K562 (cell line): ENCODE data around the gene FOXJ3. TPM values are rescaled to one million over a fixed set of nuclear protein-coding genes. Genes with fewer than 3 reads are reported as not detected.

ENCODE experiments used
- ATAC-seq: fragments of 200-7000 bp; cut with Tn5 transposase; 3 replicates; pipeline ENCODE4 v1.9.1; 2020; ENCODE audit warnings: moderate library complexity
- BruUV-seq: library from RNA; stranded (reverse); fragments of 400-500 nt; replicated peaks from 2 replicates; lab custom pipeline; 2021; lab: Mats Ljungman, UMichigan
- CTCF ChIA-PET: fragments of 300-600 bp; formaldehyde crosslinking; extraction: SDS; loops from one replicate; lab custom pipeline; 2021; ENCODE audit warnings: low intra/inter-chr PET ratio; lab: Yijun Ruan, JAX
- POLR2A ChIA-PET: fragments of 300-600, 350-650 bp; sonication (Branson Sonifier 250); formaldehyde crosslinking; extraction: SDS; loops from one replicate; lab custom pipeline; 2021; ENCODE audit warnings: antibody characterized with exemption, inconsistent platforms; lab: Yijun Ruan, JAX
- DNase-seq, 4 experiments: peaks; one replicate each; pipeline versions ENCODE4 v3.0.0 to v3.0.0-alpha.2; 2011 to 2018; ENCODE audit warnings: low spot score in 3 of 4, mixed read lengths in 3 of 4; ENCODE audit errors: extremely low read depth in 1 of 4
- FAIRE-seq: peaks from 2 replicates; lab custom pipeline; 2011; peaks lifted over from hg19 to GRCh38; lab: Jason Lieb, UNC
- H2AFZ ChIP-seq: 2 replicates; pipeline ENCODE4 v1.6.0; 2011; ENCODE audit warnings: low read depth, low read length, control low read depth, inconsistent platforms
- H3K27ac ChIP-seq: fragments of 200-600 bp; 3 replicates; pipeline ENCODE4 v1.8.0; 2011; ENCODE audit warnings: low read depth, mild to moderate bottlenecking, control low read depth, inconsistent platforms, low read length, moderate library complexity, mixed read lengths; ENCODE audit errors: extremely low read depth
- H3K27me3 ChIP-seq, 2 experiments: fragments of 300-600 bp in 1 of 2; 2 replicates in 1 of 2; 3 replicates in 1 of 2; pipeline versions ENCODE4 v1.6.0 to v1.8.0; 2011; ENCODE audit warnings: inconsistent platforms in 2 of 2, low read length in 2 of 2, mild to moderate bottlenecking in 1 of 2, mixed read lengths in 1 of 2, moderate library complexity in 1 of 2; ENCODE audit not compliant: control insufficient read depth in 2 of 2, insufficient read depth in 2 of 2
- H3K36me3 ChIP-seq: fragments of 300-600 bp; 3 replicates; pipeline ENCODE4 v1.8.0; 2011; ENCODE audit warnings: mild to moderate bottlenecking, low read length, inconsistent platforms; ENCODE audit not compliant: control insufficient read depth, insufficient read depth
- H3K4me1 ChIP-seq, 2 experiments: fragments of 200-600 bp in 1 of 2; replicated peaks in 1 of 2; 2 replicates in 1 of 2; 3 replicates in 1 of 2; pipeline versions ENCODE4 v1.5.1 to v1.8.0; 2011; ENCODE audit warnings: inconsistent platforms in 2 of 2, low read length in 2 of 2, mild to moderate bottlenecking in 1 of 2, mixed read lengths in 1 of 2, moderate library complexity in 1 of 2; ENCODE audit not compliant: control insufficient read depth in 2 of 2, insufficient read depth in 2 of 2
- H3K4me2 ChIP-seq: 2 replicates; pipeline ENCODE4 v1.6.1; 2011; ENCODE audit warnings: low read length, control low read depth, inconsistent platforms, mixed read lengths; ENCODE audit not compliant: insufficient read depth
- H3K4me3 ChIP-seq: fragments of 200-600 bp; sonication (generic), shearing (Covaris generic); 2 replicates; pipeline ENCODE4 v1.5.1; 2016; ENCODE audit warnings: control low read depth, inconsistent platforms
- H3K79me2 ChIP-seq: fragments of 200-600 bp; 3 replicates; pipeline ENCODE4 v1.8.0; 2011; ENCODE audit warnings: low read length, inconsistent platforms; ENCODE audit not compliant: control insufficient read depth, insufficient read depth
- H3K9ac ChIP-seq, 2 experiments: 2 replicates each; pipeline versions ENCODE4 v1.6.0 to v1.6.1; 2011; ENCODE audit warnings: low read depth in 2 of 2, low read length in 2 of 2, control low read depth in 1 of 2, inconsistent platforms in 1 of 2, mild to moderate bottlenecking in 1 of 2, mixed read lengths in 1 of 2; ENCODE audit not compliant: insufficient read depth in 1 of 2
- H3K9me1 ChIP-seq: one replicate; pipeline ENCODE4 v1.6.0; 2011; ENCODE audit warnings: inconsistent platforms, mild to moderate bottlenecking, low read length, moderate library complexity; ENCODE audit not compliant: control insufficient read depth, insufficient read depth
- H3K9me3 ChIP-seq: replicated peaks from 2 replicates; pipeline ENCODE4 v1.5.1; 2011; ENCODE audit warnings: low read depth, low read length, inconsistent platforms; ENCODE audit not compliant: control insufficient read depth, insufficient read depth
- H4K20me1 ChIP-seq: replicated peaks from 2 replicates; pipeline ENCODE4 v1.6.1; 2011; ENCODE audit warnings: low read length, inconsistent platforms, mixed read lengths; ENCODE audit not compliant: control insufficient read depth, insufficient read depth
- BCOR ChIP-seq: fragments of 450-650 bp; IDR thresholded peaks from 2 replicates; pipeline ENCODE4 v1.6.1; 2016
- BHLHE40 ChIP-seq: IDR thresholded peaks from 2 replicates; pipeline ENCODE4 v1.6.1; 2011; ENCODE audit warnings: low read length, improper control_type of control experiment
- EZH2 ChIP-seq: IDR thresholded peaks from 2 replicates; pipeline ENCODE4 v1.6.1; 2012; ENCODE audit warnings: low read depth, mild to moderate bottlenecking, inconsistent platforms, low read length, borderline replicate concordance
- KLF13 ChIP-seq: fragments of 450-650 bp; IDR thresholded peaks from 2 replicates; pipeline ENCODE4 v1.6.1; 2016; ENCODE audit warnings: missing genetic modification characterization, low read depth, mild to moderate bottlenecking, missing compliant biosample characterization, moderate library complexity, borderline replicate concordance
- NFIC ChIP-seq: fragments of 450-650 bp; IDR thresholded peaks from 2 replicates; pipeline ENCODE4 v1.6.1; 2017; ENCODE audit warnings: mild to moderate bottlenecking, inconsistent platforms
- STAG1 ChIP-seq: sonication (generic); formaldehyde crosslinking; IDR thresholded peaks from 2 replicates; pipeline ENCODE4 v1.5.0; 2020; ENCODE audit warnings: missing genetic modification reagents, borderline replicate concordance
- ZC3H11A ChIP-seq: IDR thresholded peaks from 2 replicates; pipeline ENCODE4 v1.6.1; 2012; ENCODE audit warnings: low read depth, low read length, improper control_type of control experiment
- ZFP1 ChIP-seq: fragments of 450-650 bp; formaldehyde crosslinking; IDR thresholded peaks from 2 replicates; pipeline ENCODE4 v1.4.0; 2020; ENCODE audit warnings: mild to moderate bottlenecking, mixed read lengths
- ZNF133 ChIP-seq: fragments of 250-450 bp; sonication (Bioruptor Pico); IDR thresholded peaks from 2 replicates; pipeline ENCODE4 v1.4.0; 2020; ENCODE audit warnings: mild to moderate bottlenecking
- ZNF586 ChIP-seq: fragments of 450-650 bp; formaldehyde crosslinking; conservative IDR thresholded peaks from 2 replicates; pipeline ENCODE4 v1.4.0; 2020; ENCODE audit warnings: mild to moderate bottlenecking, moderate library complexity
- ZNF764 ChIP-seq: fragments of 250-450 bp; sonication (Bioruptor Pico); IDR thresholded peaks from 2 replicates; pipeline ENCODE4 v1.4.0; 2020; ENCODE audit warnings: low read depth, mild to moderate bottlenecking, moderate library complexity
- ZSCAN32 ChIP-seq: fragments of 450-650 bp; formaldehyde crosslinking; IDR thresholded peaks from 2 replicates; pipeline ENCODE4 v1.4.0; 2020; ENCODE audit warnings: mild to moderate bottlenecking, moderate library complexity
- WGBS: fragments of 100-300 bp; shearing (Covaris generic); methylation state at CpG from one replicate; pipeline ENCODE4 v1.1.6; 2016; ENCODE audit warnings: low coverage, mixed read lengths; ENCODE audit not compliant: insufficient coverage; ENCODE audit errors: missing lambda C conversion rate; 5-methylcytosine and 5-hydroxymethylcytosine counted together
- in situ Hi-C: fragments of 300-500 bp; cut with MboI; formaldehyde crosslinking; loops from 4 replicates; pipeline ENCODE4 v1.15.0; 2018; ENCODE audit warnings: inconsistent platforms, mixed read lengths
- intact Hi-C: fragments of 100-400 bp; cut with micrococcal nuclease; formaldehyde crosslinking; loops from 2 replicates; pipeline ENCODE4 v1.14.2; 2022
- polyA plus RNA-seq, 8 experiments: library from polyadenylated mRNA; depleted of rRNA in 4 of 8; stranded (reverse) in 5 of 8; unstranded in 3 of 8; fragments of >200 nt; fragmentation: Nextera tagmentation in 2 of 8; fragmentation: Illumina TruSeq in 1 of 8; extraction: Ambion mirVana in 2 of 8; extraction: Trizol in 1 of 8; gene quantifications; 2 replicates each; pipeline versions ENCODE4 v1.2.1 to v1.2.3, GENCODE V29; 2011 to 2014; ENCODE audit warnings: inconsistent platforms in 1 of 8, missing spikeins in 1 of 8
- total RNA-seq, 7 experiments: library from RNA; depleted of rRNA in 6 of 7; stranded (reverse); fragments of >200 nt in 6 of 7; fragmentation: Illumina TruSeq in 2 of 7; extraction: Trizol in 2 of 7; gene quantifications; 2 replicates each; pipeline versions ENCODE4 v1.2.1 to v1.2.3, GENCODE V29; 2011 to 2021; ENCODE audit warnings: low replicate concordance in 1 of 7
- TF ChIP-seq, protein P1 (sequence below): fragments of 200-600 bp; sonication (generic); IDR thresholded peaks from one replicate; pipeline ENCODE4 v1.6.1; 2012; ENCODE audit warnings: mild to moderate bottlenecking, low read depth, low read length, inconsistent platforms

FOXJ3 gene
- total and polyA plus RNA-seq, 9 of the 15 experiments (the other 6 are each of a cell fraction or from before 2014, with no cell fraction given) = 8.7 to 35.3 (median 23.4) TPM

DNA sequence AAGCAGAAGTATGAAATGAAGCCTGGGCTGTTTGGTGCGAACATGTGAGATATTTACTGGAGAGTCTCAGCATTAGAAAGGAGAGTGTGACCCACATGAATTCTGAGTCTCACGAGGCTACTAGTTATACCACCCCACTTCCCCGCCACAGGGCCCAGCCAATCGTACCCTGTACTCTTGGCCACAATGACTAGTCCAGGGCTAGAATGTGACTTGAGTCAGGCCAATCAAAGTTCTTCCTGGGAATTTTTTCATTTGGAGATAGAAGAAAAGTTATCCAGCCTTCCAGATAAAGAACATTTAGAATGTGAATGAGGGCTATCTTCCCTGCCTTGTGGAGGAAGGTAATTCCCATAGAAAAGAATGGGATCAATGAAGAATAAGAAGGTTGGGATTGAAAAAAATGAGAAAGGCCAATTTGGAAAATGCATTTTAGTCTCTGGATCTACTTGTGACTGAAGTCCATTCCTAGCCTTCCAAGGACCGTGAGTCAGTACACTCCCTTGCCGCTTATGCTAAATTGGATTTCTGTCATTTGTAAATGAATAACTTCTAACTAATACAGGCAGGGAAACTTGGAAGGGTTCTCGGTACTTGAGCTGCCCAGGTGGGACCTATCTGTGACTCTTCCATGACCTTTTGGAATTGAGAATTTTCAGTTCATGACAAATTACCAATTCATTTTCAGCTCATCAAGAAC, 33.2 kb upstream of the FOXJ3 start:
- H4K20me1 ChIP-seq = no peaks in the 10 kb centered on the region
- no peaks in the 10 kb centered on the region for H3K9me3 ChIP-seq
- H3K27ac ChIP-seq = no peak overlapping the region
- H3K79me2 ChIP-seq = no peaks in the 10 kb centered on the region
- WGBS = 0% methylated on average over 7 of the region's 7 CpGs
- CTCF ChIA-PET = no interaction called here
- H3K9me1 ChIP-seq = no peaks in the 10 kb centered on the region
- TF ChIP-seq ZFP1 (no peak), ZC3H11A (no peak), ZNF133 (no peak), ZNF764 (CRISPR knock-in tag) (no peak), ZNF586 (CRISPR knock-in tag) (no peak), STAG1 (CRISPR knock-in tag) (no peak), BHLHE40 (no peak), EZH2 (no peak), KLF13 (tag) (no peak), BCOR (no peak), ZSCAN32 (CRISPR knock-in tag) (no peak), NFIC (no peak)
- TF ChIP-seq, protein P1, sequence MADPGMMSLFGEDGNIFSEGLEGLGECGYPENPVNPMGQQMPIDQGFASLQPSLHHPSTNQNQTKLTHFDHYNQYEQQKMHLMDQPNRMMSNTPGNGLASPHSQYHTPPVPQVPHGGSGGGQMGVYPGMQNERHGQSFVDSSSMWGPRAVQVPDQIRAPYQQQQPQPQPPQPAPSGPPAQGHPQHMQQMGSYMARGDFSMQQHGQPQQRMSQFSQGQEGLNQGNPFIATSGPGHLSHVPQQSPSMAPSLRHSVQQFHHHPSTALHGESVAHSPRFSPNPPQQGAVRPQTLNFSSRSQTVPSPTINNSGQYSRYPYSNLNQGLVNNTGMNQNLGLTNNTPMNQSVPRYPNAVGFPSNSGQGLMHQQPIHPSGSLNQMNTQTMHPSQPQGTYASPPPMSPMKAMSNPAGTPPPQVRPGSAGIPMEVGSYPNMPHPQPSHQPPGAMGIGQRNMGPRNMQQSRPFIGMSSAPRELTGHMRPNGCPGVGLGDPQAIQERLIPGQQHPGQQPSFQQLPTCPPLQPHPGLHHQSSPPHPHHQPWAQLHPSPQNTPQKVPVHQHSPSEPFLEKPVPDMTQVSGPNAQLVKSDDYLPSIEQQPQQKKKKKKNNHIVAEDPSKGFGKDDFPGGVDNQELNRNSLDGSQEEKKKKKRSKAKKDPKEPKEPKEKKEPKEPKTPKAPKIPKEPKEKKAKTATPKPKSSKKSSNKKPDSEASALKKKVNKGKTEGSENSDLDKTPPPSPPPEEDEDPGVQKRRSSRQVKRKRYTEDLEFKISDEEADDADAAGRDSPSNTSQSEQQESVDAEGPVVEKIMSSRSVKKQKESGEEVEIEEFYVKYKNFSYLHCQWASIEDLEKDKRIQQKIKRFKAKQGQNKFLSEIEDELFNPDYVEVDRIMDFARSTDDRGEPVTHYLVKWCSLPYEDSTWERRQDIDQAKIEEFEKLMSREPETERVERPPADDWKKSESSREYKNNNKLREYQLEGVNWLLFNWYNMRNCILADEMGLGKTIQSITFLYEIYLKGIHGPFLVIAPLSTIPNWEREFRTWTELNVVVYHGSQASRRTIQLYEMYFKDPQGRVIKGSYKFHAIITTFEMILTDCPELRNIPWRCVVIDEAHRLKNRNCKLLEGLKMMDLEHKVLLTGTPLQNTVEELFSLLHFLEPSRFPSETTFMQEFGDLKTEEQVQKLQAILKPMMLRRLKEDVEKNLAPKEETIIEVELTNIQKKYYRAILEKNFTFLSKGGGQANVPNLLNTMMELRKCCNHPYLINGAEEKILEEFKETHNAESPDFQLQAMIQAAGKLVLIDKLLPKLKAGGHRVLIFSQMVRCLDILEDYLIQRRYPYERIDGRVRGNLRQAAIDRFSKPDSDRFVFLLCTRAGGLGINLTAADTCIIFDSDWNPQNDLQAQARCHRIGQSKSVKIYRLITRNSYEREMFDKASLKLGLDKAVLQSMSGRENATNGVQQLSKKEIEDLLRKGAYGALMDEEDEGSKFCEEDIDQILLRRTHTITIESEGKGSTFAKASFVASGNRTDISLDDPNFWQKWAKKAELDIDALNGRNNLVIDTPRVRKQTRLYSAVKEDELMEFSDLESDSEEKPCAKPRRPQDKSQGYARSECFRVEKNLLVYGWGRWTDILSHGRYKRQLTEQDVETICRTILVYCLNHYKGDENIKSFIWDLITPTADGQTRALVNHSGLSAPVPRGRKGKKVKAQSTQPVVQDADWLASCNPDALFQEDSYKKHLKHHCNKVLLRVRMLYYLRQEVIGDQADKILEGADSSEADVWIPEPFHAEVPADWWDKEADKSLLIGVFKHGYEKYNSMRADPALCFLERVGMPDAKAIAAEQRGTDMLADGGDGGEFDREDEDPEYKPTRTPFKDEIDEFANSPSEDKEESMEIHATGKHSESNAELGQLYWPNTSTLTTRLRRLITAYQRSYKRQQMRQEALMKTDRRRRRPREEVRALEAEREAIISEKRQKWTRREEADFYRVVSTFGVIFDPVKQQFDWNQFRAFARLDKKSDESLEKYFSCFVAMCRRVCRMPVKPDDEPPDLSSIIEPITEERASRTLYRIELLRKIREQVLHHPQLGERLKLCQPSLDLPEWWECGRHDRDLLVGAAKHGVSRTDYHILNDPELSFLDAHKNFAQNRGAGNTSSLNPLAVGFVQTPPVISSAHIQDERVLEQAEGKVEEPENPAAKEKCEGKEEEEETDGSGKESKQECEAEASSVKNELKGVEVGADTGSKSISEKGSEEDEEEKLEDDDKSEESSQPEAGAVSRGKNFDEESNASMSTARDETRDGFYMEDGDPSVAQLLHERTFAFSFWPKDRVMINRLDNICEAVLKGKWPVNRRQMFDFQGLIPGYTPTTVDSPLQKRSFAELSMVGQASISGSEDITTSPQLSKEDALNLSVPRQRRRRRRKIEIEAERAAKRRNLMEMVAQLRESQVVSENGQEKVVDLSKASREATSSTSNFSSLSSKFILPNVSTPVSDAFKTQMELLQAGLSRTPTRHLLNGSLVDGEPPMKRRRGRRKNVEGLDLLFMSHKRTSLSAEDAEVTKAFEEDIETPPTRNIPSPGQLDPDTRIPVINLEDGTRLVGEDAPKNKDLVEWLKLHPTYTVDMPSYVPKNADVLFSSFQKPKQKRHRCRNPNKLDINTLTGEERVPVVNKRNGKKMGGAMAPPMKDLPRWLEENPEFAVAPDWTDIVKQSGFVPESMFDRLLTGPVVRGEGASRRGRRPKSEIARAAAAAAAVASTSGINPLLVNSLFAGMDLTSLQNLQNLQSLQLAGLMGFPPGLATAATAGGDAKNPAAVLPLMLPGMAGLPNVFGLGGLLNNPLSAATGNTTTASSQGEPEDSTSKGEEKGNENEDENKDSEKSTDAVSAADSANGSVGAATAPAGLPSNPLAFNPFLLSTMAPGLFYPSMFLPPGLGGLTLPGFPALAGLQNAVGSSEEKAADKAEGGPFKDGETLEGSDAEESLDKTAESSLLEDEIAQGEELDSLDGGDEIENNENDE = no peak
- TF ChIP-seq, all 486 proteins: peak for 0
- in situ Hi-C loops = no loop called here
- H3K4me3 ChIP-seq = no peak overlapping the region
- BruUV-seq = no TSS peak
- H3K36me3 ChIP-seq = no peaks in the 10 kb centered on the region
- no peak overlapping the region for H2AFZ ChIP-seq
- peaks cover 6% of the 10 kb centered on the region in 2 experiments; a peak in 3 of 5 replicates for H3K27me3 ChIP-seq
- ATAC-seq (no peak), DNase-seq (no peak), FAIRE-seq (no peak)
- POLR2A ChIA-PET = interaction anchor here (1.0 kb wide), 1 partner anchor 10 kb away, joined by 3 read pairs; no protein-coding TSS in a partner anchor
- intact Hi-C loops = no loop called here
- H3K9ac ChIP-seq = no peak overlapping the region
- no peaks in the 10 kb centered on the region for H3K4me1 ChIP-seq
- no peak overlapping the region for H3K4me2 ChIP-seq
